GM19372 (cell line): ENCODE measurements around the gene TP53INP2.
"Not testable (repeated sequence)": the region's sequence is repeated elsewhere in the genome, so short reads cannot be mapped to it uniquely, and the experiment has no call there.

Source experiments
- ATAC-seq: cut with Tn5 transposase; IDR thresholded peaks from one replicate; pipeline ENCODE4 v1.9.1; 2021; ENCODE audit warnings: mild to moderate bottlenecking, low read depth, moderate library complexity; ENCODE audit not compliant: unreplicated experiment

TP53INP2 gene

GRCh38 chr20:34720266-34720665, 16.1 kb downstream of the TP53INP2 start:
- no peak for ATAC-seq

GRCh38 chr20:34722560-34722959, 18.4 kb downstream of the TP53INP2 start:
- not testable (repeated sequence) for ATAC-seq

GRCh38 chr20:34724172-34724571, 20.0 kb downstream of the TP53INP2 start:
- no peak for ATAC-seq

- ATAC-seq: no peak
These were observed 25.3 kb downstream of the TP53INP2 start for GRCh38 chr20:34729416-34729815.

- no peak for ATAC-seq
These were observed 28.4 kb downstream of the TP53INP2 start for GRCh38 chr20:34732523-34732922.

- no peak for ATAC-seq
These were observed 32.1 kb downstream of the TP53INP2 start for GRCh38 chr20:34736106-34736735.

GRCh38 chr20:34743039-34743438, 38.9 kb downstream of the TP53INP2 start:
- ATAC-seq: no peak

GRCh38 chr20:34744340-34744739, 40.2 kb downstream of the TP53INP2 start:
- ATAC-seq: no peak

- no peak for ATAC-seq
These were observed 40.7 kb downstream of the TP53INP2 start for GRCh38 chr20:34744847-34745246.

- no peak for ATAC-seq
These were observed 42.5 kb downstream of the TP53INP2 start for GRCh38 chr20:34746674-34747073.

- no peak for ATAC-seq
These were observed 43.3 kb downstream of the TP53INP2 start for GRCh38 chr20:34747479-34747878.

GRCh38 chr20:34748709-34749108, 44.6 kb downstream of the TP53INP2 start:
- no peak for ATAC-seq

- ATAC-seq: no peak
These were observed 46.3 kb downstream of the TP53INP2 start for GRCh38 chr20:34750484-34750883.

GRCh38 chr20:34751453-34751852, 47.3 kb downstream of the TP53INP2 start:
- ATAC-seq: no peak

GRCh38 chr20:34753706-34754461, 49.7 kb downstream of the TP53INP2 start:
- no peak for ATAC-seq

- ATAC-seq: no peak
These were observed 50.5 kb downstream of the TP53INP2 start for GRCh38 chr20:34754611-34755010.

GRCh38 chr20:34755367-34755766, 51.2 kb downstream of the TP53INP2 start:
- no peak for ATAC-seq

GRCh38 chr20:34762031-34762555, 57.9 kb downstream of the TP53INP2 start:
- no peak for ATAC-seq
